Thoracic aorta (tissue), 2 donors: ENCODE data around the gene REXO4. TPM values are rescaled to one million over a fixed set of nuclear protein-coding genes. Genes with fewer than 3 reads are reported as not detected.
A peak's percentile ranks its signal among the peaks of the same experiment; 100 is the strongest.

Experiments used
- ATAC-seq: fragments of 150-250 bp; one replicate; pipeline ENCODE4 v1.8.0; 2017; ENCODE audit warnings: low read depth; ENCODE audit not compliant: insufficient number of reproducible peaks, low FRiP score
- DNase-seq: peaks from one replicate; pipeline ENCODE4 v3.0.0-alpha.2; 2020; ENCODE audit warnings: low spot score
- H3K27ac ChIP-seq, 2 donors: fragments of 200-600 bp; sonication (generic); 1 replicate in 1 of 2; 2 replicates in 1 of 2; pipeline ENCODE4 v1.5.1; 2016; ENCODE audit warnings: mild to moderate bottlenecking in 2 of 2, moderate library complexity in 2 of 2
- H3K27me3 ChIP-seq: fragments of 200-600 bp; sonication (generic); replicated peaks from 2 replicates; pipeline ENCODE4 v1.6.0; 2016; ENCODE audit warnings: mild to moderate bottlenecking; ENCODE audit not compliant: insufficient read depth
- H3K36me3 ChIP-seq: fragments of 200-600 bp; sonication (generic); one replicate; pipeline ENCODE4 v1.5.1; 2016
- H3K4me1 ChIP-seq, 2 donors: fragments of 200-600 bp; sonication (generic); 1 replicate in 1 of 2; 2 replicates in 1 of 2; pipeline versions ENCODE4 v1.5.1 to v1.6.0; 2016; ENCODE audit warnings: low read depth in 2 of 2, mild to moderate bottlenecking in 1 of 2; ENCODE audit not compliant: control insufficient read depth in 1 of 2
- H3K4me3 ChIP-seq: fragments of 200-600 bp; sonication (generic); 2 replicates; pipeline ENCODE4 v1.5.1; 2016; ENCODE audit warnings: mild to moderate bottlenecking
- H3K9me3 ChIP-seq: fragments of 200-600 bp; sonication (generic); 2 replicates; pipeline ENCODE4 v1.5.1; 2016
- CTCF ChIP-seq: fragments of 200-600 bp; sonication (generic); IDR thresholded peaks from one replicate; pipeline ENCODE4 v1.5.1; 2019; ENCODE audit warnings: antibody characterized with exemption
- total RNA-seq, 2 donors: library from RNA; depleted of rRNA; stranded (reverse); fragments of >200 nt; gene quantifications; one replicate each; pipeline versions ENCODE4 v1.1.0 to v1.2.3, GENCODE V29; 2016

Gene REXO4, protein sequence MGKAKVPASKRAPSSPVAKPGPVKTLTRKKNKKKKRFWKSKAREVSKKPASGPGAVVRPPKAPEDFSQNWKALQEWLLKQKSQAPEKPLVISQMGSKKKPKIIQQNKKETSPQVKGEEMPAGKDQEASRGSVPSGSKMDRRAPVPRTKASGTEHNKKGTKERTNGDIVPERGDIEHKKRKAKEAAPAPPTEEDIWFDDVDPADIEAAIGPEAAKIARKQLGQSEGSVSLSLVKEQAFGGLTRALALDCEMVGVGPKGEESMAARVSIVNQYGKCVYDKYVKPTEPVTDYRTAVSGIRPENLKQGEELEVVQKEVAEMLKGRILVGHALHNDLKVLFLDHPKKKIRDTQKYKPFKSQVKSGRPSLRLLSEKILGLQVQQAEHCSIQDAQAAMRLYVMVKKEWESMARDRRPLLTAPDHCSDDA
- total RNA-seq, result 10 to 100 TPM in 1 of 2 donors, 1 to 10 TPM in 1; 7.7 to 18.6 TPM

DNA sequence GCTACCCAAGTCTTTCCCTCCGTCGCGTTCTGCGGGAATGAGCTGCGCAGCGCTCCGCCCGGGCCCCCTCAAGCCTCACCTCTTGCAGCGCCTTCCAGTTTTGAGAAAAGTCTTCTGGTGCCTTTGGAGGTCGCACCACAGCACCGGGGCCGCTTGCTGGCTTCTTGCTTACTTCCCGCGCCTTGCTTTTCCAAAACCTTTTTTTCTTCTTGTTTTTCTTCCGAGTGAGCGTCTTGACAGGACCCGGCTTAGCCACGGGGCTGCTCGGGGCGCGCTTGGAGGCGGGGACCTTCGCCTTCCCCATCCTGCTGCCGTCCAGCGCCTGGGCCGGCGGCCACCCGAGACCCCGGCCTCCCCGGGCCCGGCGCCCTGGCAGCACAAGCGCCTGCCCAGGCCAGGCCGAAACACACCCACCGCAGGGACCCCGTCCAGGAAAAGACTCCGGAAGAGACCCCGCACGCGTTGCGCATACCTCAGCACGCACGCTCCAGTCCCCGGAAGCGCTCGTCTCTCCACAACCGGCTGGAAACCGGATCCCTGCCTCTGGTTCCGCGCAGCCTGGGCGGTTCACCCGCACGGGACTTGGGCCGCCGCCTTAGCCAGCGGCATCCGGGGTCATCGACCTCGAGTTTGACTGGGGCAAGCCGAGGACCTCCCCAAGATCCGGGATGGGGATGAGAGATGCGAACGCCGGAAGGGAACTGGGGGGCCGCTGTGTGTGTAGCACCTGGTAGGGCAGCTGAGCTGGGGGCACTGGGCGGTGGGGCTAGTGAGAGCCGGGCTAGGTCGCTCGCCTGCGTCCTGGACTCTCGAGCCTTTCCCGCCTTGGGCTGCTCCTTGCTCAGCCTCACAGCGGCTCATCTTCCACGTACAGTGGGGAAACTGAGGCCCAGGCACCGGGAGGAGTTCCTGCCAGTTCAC lies at the start of gene REXO4:
Gene REXO4 (minus strand): TSS at position 470 of the 921 bp plus-strand sequence. CDS start 166 bp downstream, at position 304.
- H3K4me1 ChIP-seq, result peaks cover 11 to 20% of the 10 kb centered on the region in 2 donors
- H3K27me3 ChIP-seq, result no peaks in the 10 kb centered on the region
- peak within 1 kb of the TSS; percentile 76 to 84 for H3K27ac ChIP-seq
- peak; percentile 39 for DNase-seq
- H3K4me3 ChIP-seq, result peak within 1 kb of the TSS; percentile 98
- peak; percentile 90 for ATAC-seq
- H3K36me3 ChIP-seq, result peaks cover 5% of the 10 kb centered on the region
- no peaks in the 10 kb centered on the region for H3K9me3 ChIP-seq
- TF ChIP-seq CTCF, result no peak

- Histone ChIP-seq H3K27ac (no peak overlapping the region), H3K4me3 (no peak overlapping the region), H3K27me3 (no peaks in the 10 kb centered on the region), H3K36me3 (peaks cover 8% of the 10 kb centered on the region), H3K9me3 (no peaks in the 10 kb centered on the region), H3K4me1 (no peaks in the 10 kb centered on the region)
- ATAC-seq (no peak), DNase-seq (no peak)
- no peak for TF ChIP-seq CTCF
Observed at GRCh38 chr9:133467101-133467500, 49.3 kb upstream of the REXO4 start.

GRCh38 chr9:133465984-133466383 lies 48.2 kb upstream of the REXO4 start:
- H3K4me1 ChIP-seq, result peaks cover 0 to 3% of the 10 kb centered on the region in 2 donors
- DNase-seq (no peak), ATAC-seq (no peak)
- peaks cover 8% of the 10 kb centered on the region for H3K36me3 ChIP-seq
- no peaks in the 10 kb centered on the region for H3K9me3 ChIP-seq
- no peaks in the 10 kb centered on the region for H3K27me3 ChIP-seq
- no peak overlapping the region for H3K27ac ChIP-seq
- no peak overlapping the region for H3K4me3 ChIP-seq
- no peak for TF ChIP-seq CTCF

DNA sequence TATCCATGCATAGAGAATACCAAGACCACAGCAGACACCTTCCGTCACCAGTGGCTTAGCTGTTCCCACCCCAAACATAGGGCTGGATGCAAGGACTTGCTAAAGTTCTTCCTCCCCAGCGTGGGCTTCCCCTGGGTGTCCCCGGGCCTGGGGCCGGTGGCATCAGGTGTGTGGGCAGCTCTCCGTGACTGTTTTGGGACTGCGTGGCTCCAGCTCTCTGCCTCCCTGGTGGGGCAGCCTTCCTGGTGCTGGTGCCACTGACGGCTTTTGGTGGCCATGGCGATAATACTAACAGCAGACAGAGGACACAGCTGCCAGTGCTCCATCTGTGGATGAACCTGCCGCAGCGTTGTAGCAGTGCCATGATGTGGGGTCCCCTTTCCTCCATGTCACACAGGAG lies 46.8 kb upstream of the REXO4 start:
- no peak overlapping the region for H3K27ac ChIP-seq
- H3K4me1 ChIP-seq, result peaks cover 0 to 8% of the 10 kb centered on the region in 2 donors
- no peak for ATAC-seq
- peaks cover 8% of the 10 kb centered on the region for H3K36me3 ChIP-seq
- H3K4me3 ChIP-seq, result no peak overlapping the region
- no peaks in the 10 kb centered on the region for H3K27me3 ChIP-seq
- TF ChIP-seq CTCF, result no peak
- no peaks in the 10 kb centered on the region for H3K9me3 ChIP-seq
- DNase-seq, result no peak
